T-helper 9 cell (primary cell): ENCODE measurements around the gene DDX56.
"Not testable (repeated sequence)": the region's sequence is repeated elsewhere in the genome, so short reads cannot be mapped to it uniquely, and the experiment has no call there.

Source experiments
- DNase-seq: peaks from one replicate; pipeline ENCODE4 v3.0.0-alpha.2; 2020

Gene DDX56

GRCh38 chr7:44561962-44562621, 11.6 kb downstream of the DDX56 start:
- no peak for DNase-seq

DNA sequence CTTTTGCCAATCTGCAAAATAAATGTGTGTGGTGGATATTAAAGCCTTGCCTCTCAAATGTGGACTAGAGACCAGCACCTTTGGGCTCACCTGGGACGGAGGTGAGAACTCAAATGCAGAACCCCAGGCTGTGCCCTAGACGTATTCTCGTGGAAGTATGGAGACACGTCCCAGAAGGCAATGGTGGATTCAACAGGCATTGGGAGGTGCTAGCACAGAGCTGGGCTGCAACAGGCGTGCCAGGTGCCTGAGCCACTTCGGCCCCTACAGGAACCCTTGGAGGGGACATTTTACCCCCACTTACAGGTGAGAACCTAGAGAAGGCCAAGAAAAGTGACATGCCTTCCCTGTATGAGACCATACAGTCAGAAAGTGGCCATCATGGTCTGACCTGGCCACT, 12.2 kb downstream of the DDX56 start:
- DNase-seq = no peak

GRCh38 chr7:44559485-44559884, 14.2 kb downstream of the DDX56 start:
- no peak for DNase-seq

GRCh38 chr7:44557485-44557884, 16.2 kb downstream of the DDX56 start:
- DNase-seq = no peak

GRCh38 chr7:44555350-44555749, 18.4 kb downstream of the DDX56 start:
- DNase-seq = no peak

DNA sequence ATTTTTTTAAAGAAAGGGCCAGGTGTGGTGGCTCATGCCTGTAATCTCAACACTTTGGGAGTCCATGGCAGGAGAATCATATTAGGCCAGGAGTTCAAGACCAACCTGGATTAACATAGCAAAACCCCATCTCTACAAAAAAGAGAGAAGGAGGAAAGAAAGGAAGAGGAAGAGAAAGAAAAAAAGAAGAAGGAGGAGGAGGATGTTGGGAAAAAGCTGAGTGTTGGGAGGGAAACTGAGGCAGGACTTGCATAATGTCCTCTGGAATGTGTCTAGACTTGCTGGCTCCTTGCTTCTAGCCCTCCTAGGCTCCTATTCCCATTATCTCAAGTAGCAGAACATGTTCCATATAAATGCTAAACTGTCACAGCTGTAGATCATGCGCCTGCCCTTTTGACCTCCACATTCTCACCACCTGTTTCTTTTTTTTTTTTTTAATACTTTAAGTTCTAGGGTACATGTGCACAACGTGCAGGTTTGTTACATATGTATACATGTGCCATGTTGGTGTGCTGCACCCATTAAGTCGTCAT, 21.2 kb downstream of the DDX56 start:
- DNase-seq = not testable (repeated sequence)

DNA sequence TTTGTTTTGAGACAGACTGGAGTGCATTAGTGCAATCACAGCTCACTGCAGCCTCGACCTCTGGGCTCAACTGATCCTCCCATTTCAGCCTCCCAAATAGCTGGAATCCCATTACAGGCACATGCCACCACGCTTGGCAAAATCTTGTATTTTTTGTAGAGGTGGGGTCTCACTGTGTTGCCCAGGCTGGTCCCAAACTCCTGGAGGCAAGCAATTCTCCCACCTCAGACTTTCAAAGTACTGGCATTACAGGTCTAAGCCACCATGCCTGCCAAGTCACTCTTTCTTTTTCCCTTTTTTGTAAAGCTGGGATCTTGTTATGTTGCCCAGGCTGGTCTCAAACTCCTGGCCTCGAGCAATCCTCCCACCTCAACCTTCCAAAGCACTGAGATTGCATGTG, 24.3 kb downstream of the DDX56 start:
- DNase-seq = no peak

GRCh38 chr7:44548893-44549292, 24.8 kb downstream of the DDX56 start:
- no peak for DNase-seq

GRCh38 chr7:44547536-44548231, 26.0 kb downstream of the DDX56 start:
- no peak for DNase-seq

DNA sequence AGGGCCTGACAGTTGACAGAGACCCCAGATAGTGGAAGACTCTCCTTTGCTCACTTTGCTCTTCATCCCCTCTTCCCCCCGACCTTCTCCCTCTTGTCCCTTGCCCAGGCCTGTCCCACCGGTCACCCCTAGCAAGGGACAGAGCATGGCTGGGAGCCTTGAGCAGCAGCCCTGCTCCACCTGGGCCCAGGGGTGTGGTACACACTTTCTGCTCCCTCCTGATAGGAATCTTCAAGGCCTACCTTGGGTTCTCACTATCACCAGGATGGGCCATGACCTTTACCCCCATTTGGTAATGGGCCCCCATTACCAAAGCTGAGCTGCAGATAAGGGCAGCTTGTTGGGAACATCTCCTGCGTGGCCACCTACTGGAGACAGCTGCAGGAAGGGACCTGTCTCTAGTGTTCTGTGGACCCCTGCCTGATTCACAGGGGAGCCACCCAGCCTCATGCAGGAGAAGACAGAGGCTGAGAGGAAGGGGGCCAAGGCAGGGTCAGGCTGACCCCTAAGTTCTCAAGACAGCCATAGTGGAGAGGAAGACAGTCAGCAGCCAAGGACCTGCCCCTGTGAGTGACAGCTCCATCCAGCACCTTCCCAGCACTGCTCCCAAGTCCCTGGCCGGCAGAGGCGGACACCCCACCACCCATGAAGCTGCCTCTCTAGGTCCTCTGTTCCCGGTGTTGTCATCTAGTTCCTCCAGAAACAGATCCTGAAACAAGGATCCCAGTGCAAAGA, 31.7 kb downstream of the DDX56 start:
- DNase-seq = no peak

GRCh38 chr7:44541028-44541869, 32.5 kb downstream of the DDX56 start, which contains the start of gene NPC1L1:
NPC1L1 (minus strand) TSS chr7:44541330; CDS start chr7:44541259, 71 bp downstream.
- no peak for DNase-seq

DNA sequence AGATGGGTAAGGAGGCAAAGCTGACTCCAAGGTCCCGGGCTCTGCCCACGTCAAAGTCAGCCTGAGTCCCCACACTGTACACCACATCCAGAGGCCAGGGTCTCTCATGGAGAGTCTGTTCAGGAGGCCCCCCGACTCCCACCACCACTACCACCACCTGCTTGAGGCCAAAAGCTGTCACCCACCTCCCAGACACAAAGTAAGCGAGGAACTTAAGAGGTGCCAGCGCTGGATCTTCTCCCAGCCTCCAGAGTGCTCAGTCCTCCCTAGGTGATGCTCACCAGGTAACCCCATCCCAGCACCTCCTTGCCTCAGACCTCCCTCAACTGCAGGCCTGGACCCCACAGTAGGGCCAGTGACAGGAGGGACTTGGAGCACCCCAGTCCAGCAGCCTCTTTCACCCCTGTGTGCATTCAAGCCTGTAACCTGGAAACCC, 33.1 kb downstream of the DDX56 start:
- no peak for DNase-seq

DNA sequence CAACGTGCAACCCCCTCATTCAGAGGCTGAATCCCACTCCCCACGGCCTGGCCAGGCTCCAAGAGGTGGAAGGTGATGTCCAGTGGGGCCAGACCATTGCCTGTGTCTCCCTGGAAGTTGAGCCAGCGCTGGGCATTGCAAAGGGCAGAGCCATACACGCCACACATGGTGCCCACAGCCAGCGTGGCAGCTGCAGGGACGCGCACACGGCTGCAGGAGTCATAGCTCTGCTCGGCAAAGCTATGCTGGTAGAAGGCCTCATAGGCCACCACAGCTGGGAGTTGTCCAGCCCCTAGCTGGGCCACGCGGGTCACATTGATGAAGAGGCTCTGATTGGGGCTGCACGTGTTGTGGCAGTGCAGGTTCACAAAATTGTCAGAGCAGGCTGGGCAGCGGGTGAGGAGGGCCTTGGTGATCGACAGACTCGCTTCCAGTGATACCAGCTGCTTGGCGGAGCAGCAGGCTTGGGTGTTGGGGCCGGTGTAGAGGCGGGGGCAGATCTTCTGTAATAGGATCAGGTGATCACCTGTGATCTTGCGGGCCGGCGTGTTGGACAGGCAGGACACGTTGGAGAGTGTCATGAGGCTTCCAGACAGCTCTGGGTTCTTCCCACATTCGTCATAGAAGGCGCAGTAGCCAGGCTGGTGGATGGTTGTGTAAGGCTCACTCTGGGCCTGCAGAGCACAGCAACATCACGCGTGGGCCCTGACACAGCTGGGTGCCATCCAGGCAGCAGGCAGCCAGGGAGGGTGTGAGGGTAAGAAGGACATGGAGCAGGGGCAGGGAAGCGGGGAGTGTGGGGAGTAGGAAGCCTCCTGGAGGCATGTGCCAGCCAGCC, 33.8 kb downstream of the DDX56 start:
- DNase-seq = no peak

DNA sequence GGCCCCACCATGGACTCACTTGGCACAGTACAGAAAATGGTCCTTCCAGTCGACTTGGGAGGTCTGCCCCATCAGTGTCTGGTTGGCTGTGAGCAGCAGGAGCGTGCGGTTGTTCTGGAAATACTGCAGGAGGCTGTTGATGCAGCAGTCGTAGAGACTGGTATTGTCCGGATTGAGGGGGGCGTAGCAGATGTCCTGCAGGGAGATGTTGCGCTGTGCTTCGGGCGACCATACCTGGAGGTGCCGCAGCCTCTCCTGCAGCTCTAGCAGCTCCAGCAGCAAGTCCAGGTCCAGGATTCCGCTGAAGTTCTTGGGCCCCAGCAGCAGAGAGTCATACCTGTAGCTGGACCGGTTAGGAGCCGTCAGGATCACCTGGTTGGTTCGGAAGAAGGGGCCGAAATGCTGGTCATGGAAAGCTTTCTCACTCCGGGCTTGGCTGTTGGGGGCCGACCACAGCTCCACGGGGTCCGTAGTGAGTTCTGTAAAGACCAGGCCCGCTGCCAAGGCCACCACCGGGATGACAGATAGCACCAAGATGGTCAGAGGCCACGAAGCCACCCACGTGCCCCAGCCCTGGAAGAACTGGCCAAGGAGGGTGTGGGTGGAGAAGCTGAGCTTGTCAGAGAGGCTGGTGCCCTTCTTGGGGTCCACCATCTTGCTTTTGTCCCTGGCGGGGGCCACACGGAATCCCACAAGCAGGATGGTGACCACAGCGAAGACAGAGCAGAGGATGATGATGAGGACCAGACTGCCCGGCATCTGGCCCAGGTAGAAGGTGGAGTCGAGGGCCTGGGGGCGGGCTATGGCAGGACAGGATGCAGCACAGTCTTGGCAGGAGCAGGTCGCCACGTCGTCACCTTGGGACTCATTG, 34.7 kb downstream of the DDX56 start:
- DNase-seq = no peak

- DNase-seq = no peak
Measured at GRCh38 chr7:44538093-44538797, 35.5 kb downstream of the DDX56 start.

- DNase-seq = no peak
Measured at GRCh38 chr7:44537442-44537841, 36.3 kb downstream of the DDX56 start.

- DNase-seq = no peak
Measured at GRCh38 chr7:44536090-44536489, 37.6 kb downstream of the DDX56 start.

DNA sequence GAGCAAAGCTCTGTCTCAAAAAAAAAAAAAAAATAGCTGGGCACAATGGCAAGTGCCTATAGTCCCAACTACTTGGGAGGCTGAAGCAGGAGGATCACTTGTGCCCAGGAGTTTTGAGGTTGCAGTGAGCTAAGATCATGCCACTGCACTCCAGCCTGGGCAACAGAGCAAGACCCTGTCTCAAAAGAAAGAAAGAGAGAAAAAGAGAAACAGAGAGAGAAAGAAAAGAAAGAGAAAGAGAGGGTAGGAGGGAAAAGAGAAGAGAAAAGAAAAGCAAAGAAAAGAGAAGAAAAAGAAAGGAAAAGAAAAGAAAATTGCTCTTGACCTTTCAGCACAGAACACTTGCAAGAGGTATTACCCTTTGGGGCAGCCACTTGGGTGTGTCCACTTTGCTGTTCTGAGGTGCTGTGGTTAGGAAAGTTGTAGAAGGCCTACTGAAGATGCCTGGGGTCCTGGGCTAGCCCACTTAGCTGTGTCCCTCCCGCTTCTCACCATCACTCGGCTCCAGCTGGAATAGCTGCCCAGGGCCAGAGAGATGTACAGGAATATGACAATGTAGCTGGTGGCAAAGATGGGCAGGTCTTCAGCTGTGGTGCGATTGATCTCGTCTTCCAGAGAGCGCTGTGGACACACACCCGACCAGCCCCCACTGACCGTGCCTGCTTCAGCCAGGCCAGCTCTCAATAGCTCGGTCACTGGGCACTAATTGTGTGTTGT, 38.2 kb downstream of the DDX56 start:
- no peak for DNase-seq

GRCh38 chr7:44534501-44534900, 39.2 kb downstream of the DDX56 start:
- peak; percentile 26 for DNase-seq
